ENCODE data around the gene NAA20.

DNA sequence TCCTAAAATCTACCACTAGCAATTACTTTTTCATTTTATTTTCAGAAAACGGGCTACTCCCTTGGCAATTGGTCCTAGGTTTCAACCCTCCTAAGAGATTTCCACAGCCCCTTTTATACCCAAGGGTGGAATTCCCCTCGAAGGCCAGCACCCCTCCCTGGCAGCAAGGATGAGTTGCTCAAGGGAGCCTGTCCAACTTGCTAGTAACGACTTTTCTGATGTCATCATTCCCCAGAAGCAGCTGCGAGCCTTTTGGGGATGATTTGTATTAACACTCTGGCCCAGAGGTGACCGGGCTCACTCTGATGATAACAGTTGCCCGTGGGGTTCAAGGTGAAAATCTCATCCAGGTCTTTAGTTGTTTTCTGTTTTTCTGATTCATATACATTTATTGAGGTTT, 30.7 kb upstream of the NAA20 start:
- TF ChIP-seq CTCF (IDR thresholded peaks at IDR 0.05) (no peak), POLR2A (IDR thresholded peaks at IDR 0.05) (no peak)

Measured in Peyer's patch (tissue), 4 donors.